SK-N-MC (cell line): Measurements from ENCODE around the gene ZSWIM8.

ENCODE experiments used
- DNase-seq: peaks from one replicate; pipeline ENCODE4 v3.0.0-alpha.2; 2011; ENCODE audit warnings: low read depth, low spot score
- H3K27ac ChIP-seq: fragments of 200-600 bp; sonication (generic); 2 replicates; pipeline ENCODE4 v1.5.1; 2016; ENCODE audit warnings: mixed run types
- H3K36me3 ChIP-seq: fragments of 200-600 bp; sonication (generic); 2 replicates; pipeline ENCODE4 v1.6.1; 2017; ENCODE audit warnings: antibody characterized with exemption, low read length, mixed read lengths; ENCODE audit not compliant: insufficient read depth
- H3K4me3 ChIP-seq: fragments of 200-600 bp; sonication (generic); 2 replicates; pipeline ENCODE4 v1.5.1; 2016
- H3K9ac ChIP-seq: fragments of 200-600 bp; sonication (generic); 2 replicates; pipeline ENCODE4 v1.8.0; 2017; ENCODE audit warnings: mixed run types, mixed read lengths; ENCODE audit not compliant: insufficient read length
- H3K9me3 ChIP-seq: fragments of 200-600 bp; sonication (generic); 2 replicates; pipeline ENCODE4 v1.6.1; 2017; ENCODE audit warnings: low read depth, mild to moderate bottlenecking, antibody characterized with exemption, low read length, moderate library complexity, mixed read lengths
- EZH2 ChIP-seq: fragments of 200-600 bp; sonication (generic); IDR thresholded peaks from one replicate; pipeline ENCODE4 v1.6.1; 2017; ENCODE audit warnings: antibody characterized with exemption
- FOXP2 ChIP-seq: optimal IDR thresholded peaks from 2 replicates; pipeline ENCODE3; 2011; ENCODE audit warnings: mild to moderate bottlenecking, moderate library complexity; ENCODE audit not compliant: insufficient read depth; ENCODE audit errors: extremely low read length, control extremely low read depth
- POLR2AphosphoS5 ChIP-seq: IDR thresholded peaks from 2 replicates; pipeline ENCODE4 v1.6.1; 2012; ENCODE audit warnings: mild to moderate bottlenecking, low read depth, low read length, borderline replicate concordance

Gene ZSWIM8

DNA sequence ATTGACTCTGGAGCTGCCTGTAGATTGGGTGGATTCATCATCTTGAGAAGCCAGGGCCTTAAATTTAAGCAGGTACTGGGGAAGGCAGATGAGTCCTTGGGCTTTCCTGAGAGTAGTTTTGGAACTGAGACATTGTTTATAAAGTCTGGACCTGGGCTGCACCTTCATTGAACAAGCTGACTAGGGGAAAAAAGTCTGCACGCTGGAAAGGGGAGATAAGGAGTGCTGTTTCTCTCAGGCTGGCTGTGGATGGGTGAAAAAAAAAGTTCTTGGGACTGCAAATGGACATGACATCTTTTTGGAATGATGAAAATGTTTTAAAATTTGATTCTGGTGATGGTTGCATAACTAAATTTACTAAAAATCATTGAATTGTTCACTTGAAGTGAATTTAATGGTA lies 29.2 kb upstream of the ZSWIM8 start:
- Histone ChIP-seq H3K27ac (no peak overlapping the region), H3K4me3 (no peak overlapping the region), H3K36me3 (peaks cover 4% of the 10 kb centered on the region; the same call in 1 of the 2 replicates), H3K9me3 (no peaks in the 10 kb centered on the region), H3K9ac (no peak overlapping the region)
- no peak for DNase-seq
- TF ChIP-seq POLR2AphosphoS5 (no peak), EZH2 (no peak), FOXP2 (no peak)

DNA sequence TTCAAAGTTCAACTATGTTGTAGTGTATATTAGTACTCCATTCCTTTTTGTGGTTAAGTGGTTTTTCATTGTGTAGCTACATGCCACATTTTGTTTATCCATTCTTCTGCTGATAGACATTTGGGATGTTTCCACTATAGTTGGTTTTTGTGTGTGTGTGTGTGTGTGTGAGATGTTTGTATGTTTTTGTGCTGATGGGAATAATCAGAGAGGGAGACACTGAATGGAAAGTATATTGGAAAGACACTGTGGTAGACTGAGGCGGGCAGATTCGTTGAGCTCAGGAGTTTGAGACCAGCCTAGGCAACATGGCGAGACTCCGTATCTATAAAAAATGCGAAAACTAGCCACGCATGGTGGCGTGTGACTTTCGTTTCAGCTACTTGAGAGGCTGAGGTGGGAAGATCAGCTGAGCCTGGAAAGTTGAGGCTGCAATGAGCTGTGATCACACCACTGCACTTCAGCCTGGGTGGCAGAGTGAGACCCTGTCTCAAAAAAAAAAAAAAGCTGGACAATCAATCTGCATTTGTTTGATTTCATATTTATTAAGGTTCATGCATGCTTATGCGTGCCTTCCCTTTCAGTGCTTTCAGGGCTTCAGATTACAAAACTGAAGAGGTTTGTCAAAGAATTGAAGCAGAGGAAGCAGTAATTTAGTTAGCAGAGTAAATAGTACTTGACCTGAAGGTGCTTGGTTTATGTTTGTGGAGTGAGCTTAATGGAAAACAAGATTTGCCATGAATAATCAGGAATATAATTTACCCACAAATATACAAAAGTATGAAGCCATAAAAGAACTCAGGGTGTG lies 26.5 kb upstream of the ZSWIM8 start:
- peaks cover 7% of the 10 kb centered on the region; the same call in 1 of the 2 replicates for H3K36me3 ChIP-seq
- no peak overlapping the region for H3K27ac ChIP-seq
- H3K4me3 ChIP-seq = no peak overlapping the region
- no peak for DNase-seq
- TF ChIP-seq FOXP2 (no peak), POLR2AphosphoS5 (no peak), EZH2 (no peak)
- no peak overlapping the region for H3K9ac ChIP-seq
- H3K9me3 ChIP-seq = no peaks in the 10 kb centered on the region

DNA sequence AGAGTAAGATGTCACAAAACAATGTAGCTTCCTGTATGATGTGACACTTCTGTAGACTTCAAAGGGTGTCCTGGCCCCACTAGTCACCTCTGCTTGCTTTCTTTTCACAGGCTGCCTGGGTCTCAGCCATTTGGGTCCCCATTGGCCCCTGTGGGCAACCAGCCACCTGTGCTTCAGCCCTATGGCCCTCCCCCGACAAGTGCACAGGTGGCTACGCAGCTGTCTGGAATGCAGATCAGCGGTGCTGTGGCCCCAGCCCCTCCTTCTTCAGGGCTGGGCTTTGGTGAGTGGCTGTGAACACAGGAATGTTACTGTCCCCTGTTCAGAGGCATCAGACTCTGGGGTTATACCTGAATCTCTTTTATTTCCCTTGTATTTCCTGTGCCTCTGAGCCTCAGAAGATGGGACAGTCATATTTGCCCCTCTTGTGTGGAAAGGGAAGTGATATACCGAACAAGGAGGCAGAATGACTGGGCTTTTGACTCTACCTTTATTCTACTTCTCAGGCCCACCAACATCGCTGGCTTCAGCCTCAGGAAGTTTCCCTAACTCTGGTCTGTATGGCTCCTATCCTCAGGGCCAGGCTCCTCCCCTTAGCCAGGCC lies 25.8 kb upstream of the ZSWIM8 start:
- DNase-seq = no peak
- Histone ChIP-seq H3K4me3 (no peak overlapping the region), H3K9me3 (no peaks in the 10 kb centered on the region), H3K36me3 (peaks cover 7% of the 10 kb centered on the region; the same call in 1 of the 2 replicates), H3K9ac (no peak overlapping the region), H3K27ac (no peak overlapping the region)
- TF ChIP-seq EZH2 (no peak), POLR2AphosphoS5 (no peak)

DNA sequence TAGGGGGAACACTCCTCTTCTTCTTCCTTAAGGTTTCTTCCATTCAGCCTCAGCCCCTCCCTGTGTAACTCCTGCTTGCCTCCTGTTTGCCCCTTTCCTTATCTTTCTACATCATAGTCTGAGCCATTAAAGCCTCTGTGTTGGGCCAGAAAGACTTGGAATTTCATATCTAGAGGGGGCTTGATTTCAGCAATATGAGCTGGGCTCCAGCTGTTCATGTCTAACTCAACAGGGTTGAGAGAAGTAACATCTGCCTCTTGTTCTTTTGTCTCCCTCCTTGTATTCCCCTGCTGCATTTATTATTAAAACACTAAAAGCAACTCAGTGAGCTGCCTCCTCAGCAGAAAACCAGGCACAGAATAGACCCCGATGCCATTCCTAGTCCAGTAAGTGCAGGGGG lies 23.6 kb upstream of the ZSWIM8 start:
- H3K4me3 ChIP-seq = no peak overlapping the region
- peaks cover 15% of the 10 kb centered on the region; the same call in 1 of the 2 replicates for H3K36me3 ChIP-seq
- H3K9ac ChIP-seq = no peak overlapping the region
- H3K27ac ChIP-seq = no peak overlapping the region
- DNase-seq = no peak
- TF ChIP-seq POLR2AphosphoS5 (no peak), FOXP2 (no peak), EZH2 (no peak)
- H3K9me3 ChIP-seq = no peaks in the 10 kb centered on the region

DNA sequence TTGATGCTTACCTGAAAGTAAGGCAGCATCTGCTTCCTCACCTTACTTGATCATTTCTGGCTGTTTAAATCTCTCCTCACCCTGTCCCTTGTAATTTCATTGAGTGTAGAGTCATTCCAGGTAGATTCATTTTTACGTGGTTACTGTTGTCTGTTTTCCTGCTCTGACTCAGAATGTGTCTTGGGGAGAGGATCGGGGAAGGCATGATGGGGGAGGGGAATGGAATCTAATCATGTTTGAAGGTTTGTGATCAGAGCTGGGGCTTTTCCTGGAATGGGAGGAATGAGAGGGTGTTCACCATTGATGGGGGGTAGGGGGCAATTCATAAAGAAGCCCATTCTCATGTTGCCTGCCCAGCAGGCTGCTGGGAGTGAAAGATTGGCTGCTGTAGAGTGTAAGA lies 22.5 kb upstream of the ZSWIM8 start:
- no peak for DNase-seq
- H3K9ac ChIP-seq = no peak overlapping the region
- no peak overlapping the region for H3K27ac ChIP-seq
- no peaks in the 10 kb centered on the region for H3K9me3 ChIP-seq
- TF ChIP-seq FOXP2 (no peak), POLR2AphosphoS5 (no peak), EZH2 (no peak)
- peaks cover 15% of the 10 kb centered on the region; the same call in 1 of the 2 replicates for H3K36me3 ChIP-seq
- H3K4me3 ChIP-seq = no peak overlapping the region

DNA sequence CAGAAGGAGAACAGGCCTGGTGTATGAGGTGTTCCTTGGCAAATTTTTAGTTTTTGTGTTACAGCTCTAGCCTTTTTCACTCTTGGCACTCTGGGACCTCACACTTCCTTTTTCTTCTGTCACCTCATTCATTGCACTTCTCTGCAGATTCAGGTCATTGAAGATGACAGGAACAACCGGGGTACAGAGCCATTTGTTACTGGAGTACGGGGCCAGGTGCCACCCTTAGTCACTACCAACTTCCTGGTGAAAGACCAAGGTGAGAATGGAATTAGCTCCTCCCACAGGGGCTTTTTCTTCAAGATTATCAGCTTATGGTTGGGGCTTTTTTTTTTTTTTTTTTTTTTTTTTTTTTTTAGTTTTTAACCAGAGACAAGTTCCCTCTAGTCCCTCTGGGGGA lies 22.1 kb upstream of the ZSWIM8 start:
- Histone ChIP-seq H3K36me3 (peaks cover 15% of the 10 kb centered on the region; the same call in 1 of the 2 replicates), H3K4me3 (no peak overlapping the region), H3K9ac (no peak overlapping the region), H3K9me3 (no peaks in the 10 kb centered on the region), H3K27ac (no peak overlapping the region)
- no peak for TF ChIP-seq POLR2AphosphoS5
- TF ChIP-seq EZH2 = no peak
- TF ChIP-seq FOXP2 = no peak
- DNase-seq = no peak

DNA sequence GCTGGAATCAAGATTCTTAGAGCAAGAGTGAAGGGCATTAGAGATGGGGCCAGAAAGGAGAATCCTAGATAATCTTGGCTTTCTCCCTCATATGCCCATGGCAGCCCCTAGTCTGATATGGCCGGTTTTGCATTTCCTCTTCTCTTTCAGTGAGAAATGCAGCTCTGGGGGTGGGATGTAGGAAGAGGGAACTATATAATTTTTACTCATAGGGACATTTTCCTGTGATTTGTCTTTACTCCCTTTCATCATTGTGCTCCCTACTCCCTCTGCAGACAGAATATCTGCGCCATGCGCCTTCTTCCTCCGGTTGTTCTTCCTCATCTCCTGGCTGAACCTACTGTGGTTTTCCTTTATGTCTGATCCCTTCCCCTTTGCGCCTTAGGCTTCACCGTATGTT lies 20.3 kb upstream of the ZSWIM8 start:
- no peak overlapping the region for H3K4me3 ChIP-seq
- DNase-seq = no peak
- no peak overlapping the region for H3K27ac ChIP-seq
- peaks cover 15% of the 10 kb centered on the region; the same call in 1 of the 2 replicates for H3K36me3 ChIP-seq
- no peak overlapping the region for H3K9ac ChIP-seq
- H3K9me3 ChIP-seq = no peaks in the 10 kb centered on the region
- TF ChIP-seq EZH2 (no peak), FOXP2 (no peak), POLR2AphosphoS5 (no peak)

DNA sequence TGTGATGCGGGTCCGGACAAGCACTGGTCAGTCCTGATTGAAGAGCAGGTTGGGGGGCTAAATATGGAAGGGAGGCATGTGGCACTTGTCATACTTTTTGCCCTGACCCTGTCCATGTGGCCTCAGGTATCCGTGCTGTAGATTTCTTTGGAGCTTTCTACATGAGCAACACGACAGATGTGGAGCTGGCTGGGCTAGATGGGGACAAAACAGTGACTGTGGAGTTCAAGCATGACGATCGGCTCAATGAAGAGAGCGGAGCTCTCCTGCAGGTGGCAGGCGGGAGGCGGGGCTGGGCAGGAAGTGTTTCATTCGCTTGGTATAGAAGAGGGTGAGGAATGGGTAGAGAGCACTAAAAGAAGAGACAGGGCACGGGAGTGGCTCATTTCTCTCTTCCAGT lies 16.5 kb upstream of the ZSWIM8 start:
- H3K36me3 ChIP-seq = peaks cover 9% of the 10 kb centered on the region; the same call in 1 of the 2 replicates
- no peak overlapping the region for H3K9ac ChIP-seq
- H3K4me3 ChIP-seq = no peak overlapping the region
- no peak for DNase-seq
- TF ChIP-seq FOXP2 (no peak), EZH2 (no peak), POLR2AphosphoS5 (no peak)
- H3K9me3 ChIP-seq = no peaks in the 10 kb centered on the region
- no peak overlapping the region for H3K27ac ChIP-seq

DNA sequence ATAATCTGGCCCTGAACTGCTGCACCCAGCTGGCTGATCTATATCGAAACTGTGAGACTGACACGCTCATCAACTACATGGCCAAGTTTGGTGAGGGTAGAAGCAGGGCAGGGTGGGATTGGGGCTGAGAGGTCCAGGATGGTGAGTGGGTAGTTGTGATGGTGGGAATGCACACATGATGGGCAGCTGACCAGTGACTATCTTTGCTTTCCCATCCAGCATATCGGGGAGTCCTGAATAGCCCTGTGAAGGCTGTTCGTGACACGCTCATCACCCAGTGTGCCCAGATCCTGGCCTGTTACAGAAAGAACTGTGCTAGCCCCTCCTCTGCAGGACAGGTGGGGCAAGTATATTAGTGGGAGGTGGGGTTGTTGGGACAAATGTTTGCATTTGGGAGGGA lies 16.0 kb upstream of the ZSWIM8 start:
- no peak overlapping the region for H3K4me3 ChIP-seq
- no peak overlapping the region for H3K9ac ChIP-seq
- H3K27ac ChIP-seq = no peak overlapping the region
- no peaks in the 10 kb centered on the region for H3K9me3 ChIP-seq
- no peak for DNase-seq
- H3K36me3 ChIP-seq = peaks cover 9% of the 10 kb centered on the region; the same call in 1 of the 2 replicates
- TF ChIP-seq FOXP2 (no peak), EZH2 (no peak), POLR2AphosphoS5 (no peak)
